PC-9 (cell line): Measurements from ENCODE around the gene QDPR. TPM values are rescaled to one million over a fixed set of nuclear protein-coding genes. Genes with fewer than 3 reads are reported as not detected.

Experiments
- BruUV-seq: library from RNA; stranded (reverse); fragments of 400-500 nt; replicated peaks from 2 replicates; lab custom pipeline; 2021; lab: Mats Ljungman, UMichigan
- CTCF ChIA-PET: fragments of 300-600 bp; sonication (Branson Sonifier 250); formaldehyde crosslinking; loops from one replicate; lab custom pipeline; 2022; ENCODE audit warnings: antibody characterized with exemption; lab: Charles Lee
- POLR2A ChIA-PET: fragments of 300-600 bp; sonication (Branson Sonifier 250); formaldehyde crosslinking; loops from one replicate; lab custom pipeline; 2022; ENCODE audit warnings: antibody characterized with exemption; ENCODE audit not compliant: unreplicated experiment; lab: Charles Lee
- DNase-seq, 2 experiments: peaks; one replicate each; pipeline versions ENCODE4 v3.0.0 to v3.0.0-alpha.2; 2015 to 2022; ENCODE audit warnings: mixed read lengths in 1 of 2
- H2AFZ ChIP-seq: fragments of 200-600 bp; sonication (generic); 2 replicates; pipeline ENCODE4 v1.8.1; 2017; ENCODE audit warnings: antibody characterized with exemption
- H3F3A ChIP-seq: fragments of 200-600 bp; sonication (generic); 2 replicates; pipeline ENCODE4 v1.8.1; 2017; ENCODE audit warnings: antibody characterized with exemption, mild to moderate bottlenecking, low read depth; ENCODE audit not compliant: insufficient read depth
- H3K27ac ChIP-seq: fragments of 200-600 bp; sonication (generic); 2 replicates; pipeline ENCODE4 v1.6.1; 2016; ENCODE audit warnings: mixed run types
- H3K27me3 ChIP-seq: fragments of 200-600 bp; sonication (generic); 2 replicates; pipeline ENCODE4 v1.6.1; 2016; ENCODE audit warnings: low read depth, mixed run types; ENCODE audit not compliant: insufficient read depth
- H3K36me3 ChIP-seq: fragments of 200-600 bp; sonication (generic); 2 replicates; pipeline ENCODE4 v1.6.1; 2016; ENCODE audit warnings: low read depth, mixed run types
- H3K4me1 ChIP-seq: fragments of 200-600 bp; sonication (generic); replicated peaks from 2 replicates; pipeline ENCODE4 v1.6.1; 2016; ENCODE audit warnings: mixed run types; ENCODE audit not compliant: insufficient read depth
- H3K4me2 ChIP-seq: fragments of 200-600 bp; sonication (generic); 2 replicates; pipeline ENCODE4 v1.6.1; 2017; ENCODE audit warnings: mixed run types
- H3K4me3 ChIP-seq: fragments of 200-600 bp; sonication (generic); 2 replicates; pipeline ENCODE4 v1.6.1; 2016; ENCODE audit warnings: mixed run types
- H3K79me2 ChIP-seq: fragments of 200-600 bp; sonication (generic); 2 replicates; pipeline ENCODE4 v1.6.1; 2017; ENCODE audit warnings: low read depth, mixed run types
- H3K9me2 ChIP-seq: fragments of 200-600 bp; sonication (generic); 2 replicates; pipeline ENCODE4 v1.8.1; 2017; ENCODE audit warnings: mild to moderate bottlenecking; ENCODE audit not compliant: insufficient read depth
- H3K9me3 ChIP-seq: fragments of 200-600 bp; sonication (generic); 2 replicates; pipeline ENCODE4 v1.8.1; 2016; ENCODE audit warnings: low read depth; ENCODE audit not compliant: insufficient read depth
- H4K20me1 ChIP-seq: fragments of 200-600 bp; sonication (generic); 2 replicates; pipeline ENCODE4 v1.8.1; 2017; ENCODE audit not compliant: insufficient read depth
- CTCF ChIP-seq: fragments of 200-600 bp; sonication (generic); conservative IDR thresholded peaks from 2 replicates; pipeline ENCODE4 v1.6.1; 2017; ENCODE audit warnings: mixed run types, antibody characterized with exemption, mild to moderate bottlenecking, moderate library complexity
- EZH2 ChIP-seq: fragments of 200-600 bp; sonication (generic); IDR thresholded peaks from 2 replicates; pipeline ENCODE4 v1.8.0; 2017; ENCODE audit warnings: antibody characterized with exemption, low read depth
- intact Hi-C: fragments of 100-400 bp; cut with micrococcal nuclease; formaldehyde crosslinking; loops from one replicate; pipeline ENCODE4 v1.10.0; 2022; ENCODE audit not compliant: unreplicated experiment
- total RNA-seq: library from RNA; stranded (reverse); gene quantifications from 2 replicates; pipeline ENCODE4 v1.2.3, GENCODE V29; 2021

Gene QDPR
- total RNA-seq, 1 experiment from 2014 or later: 14.0 TPM

DNA sequence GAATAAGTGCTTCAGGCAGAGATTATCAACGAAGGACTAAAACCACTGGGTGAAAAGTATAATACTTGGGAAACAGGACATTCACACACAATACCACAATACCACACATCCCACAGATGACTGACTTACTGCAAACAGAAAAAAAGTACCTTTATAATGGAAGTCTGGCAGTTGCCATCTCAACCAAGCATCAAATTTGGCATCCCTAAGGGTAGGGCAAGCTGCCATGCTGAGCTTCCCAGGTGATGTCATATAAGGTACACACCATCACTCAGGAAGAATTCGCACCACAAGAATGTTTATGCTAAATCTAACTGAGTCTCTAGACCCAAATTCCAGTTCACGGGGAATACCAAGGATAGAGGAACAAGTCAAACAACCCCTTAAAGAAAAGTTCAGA is 9.1 kb downstream of the QDPR start:
- Histone ChIP-seq H3K9me2 (no peaks in the 10 kb centered on the region), H3K4me2 (no peak overlapping the region), H3K4me3 (no peak overlapping the region), H3K4me1 (no peaks in the 10 kb centered on the region), H3K27me3 (no peaks in the 10 kb centered on the region), H3K27ac (no peak overlapping the region), H4K20me1 (no peaks in the 10 kb centered on the region), H3K9me3 (no peaks in the 10 kb centered on the region), H3F3A (no peaks in the 10 kb centered on the region), H3K36me3 (no peaks in the 10 kb centered on the region), H3K79me2 (no peaks in the 10 kb centered on the region), H2AFZ (no peak overlapping the region)
- POLR2A ChIA-PET: no interaction called here
- DNase-seq: no peak
- TF ChIP-seq CTCF (no peak), EZH2 (no peak)
- no TSS peak for BruUV-seq
- intact Hi-C loops: no loop called here
- CTCF ChIA-PET: no interaction called here

GRCh38 chr4:17500574-17500973 is 11.3 kb downstream of the QDPR start:
- POLR2A ChIA-PET: no interaction called here
- no peaks in the 10 kb centered on the region for H3K79me2 ChIP-seq
- H3F3A ChIP-seq: no peaks in the 10 kb centered on the region
- no peaks in the 10 kb centered on the region for H3K4me1 ChIP-seq
- no peaks in the 10 kb centered on the region for H4K20me1 ChIP-seq
- H3K9me3 ChIP-seq: no peaks in the 10 kb centered on the region
- DNase-seq: no peak
- H3K4me2 ChIP-seq: no peak overlapping the region
- no peaks in the 10 kb centered on the region for H3K36me3 ChIP-seq
- intact Hi-C loops: no loop called here
- TF ChIP-seq EZH2 (no peak), CTCF (no peak)
- no peaks in the 10 kb centered on the region for H3K27me3 ChIP-seq
- CTCF ChIA-PET: no interaction called here
- no peak overlapping the region for H3K27ac ChIP-seq
- H3K9me2 ChIP-seq: no peaks in the 10 kb centered on the region
- BruUV-seq: no TSS peak
- no peak overlapping the region for H2AFZ ChIP-seq
- no peak overlapping the region for H3K4me3 ChIP-seq

GRCh38 chr4:17497890-17498523 is 13.9 kb downstream of the QDPR start:
- intact Hi-C loops: no loop called here
- Histone ChIP-seq H3K36me3 (no peaks in the 10 kb centered on the region), H3K9me3 (no peaks in the 10 kb centered on the region), H3K4me1 (no peaks in the 10 kb centered on the region), H3K4me3 (no peak overlapping the region), H3K27ac (no peak overlapping the region), H3K79me2 (no peaks in the 10 kb centered on the region), H3K27me3 (no peaks in the 10 kb centered on the region), H2AFZ (no peak overlapping the region), H3F3A (no peaks in the 10 kb centered on the region), H3K9me2 (no peaks in the 10 kb centered on the region), H3K4me2 (no peak overlapping the region), H4K20me1 (no peaks in the 10 kb centered on the region)
- DNase-seq: no peak
- TF ChIP-seq EZH2 (no peak), CTCF (no peak)
- no TSS peak for BruUV-seq
- ChIA-PET POLR2A (no interaction called here), CTCF (no interaction called here)
